Midbrain (tissue), 1 donor: ENCODE data around the gene C2orf92.
A peak's percentile ranks its signal among the peaks of the same experiment; 100 is the strongest.
"Not testable (repeated sequence)": the region's sequence is repeated elsewhere in the genome, so short reads cannot be mapped to it uniquely, and the experiment has no call there.

Experiments used
- DNase-seq: peaks from one replicate; lab custom pipeline; 2025; lab: John Stamatoyannopoulos, UW

C2orf92 gene

DNA sequence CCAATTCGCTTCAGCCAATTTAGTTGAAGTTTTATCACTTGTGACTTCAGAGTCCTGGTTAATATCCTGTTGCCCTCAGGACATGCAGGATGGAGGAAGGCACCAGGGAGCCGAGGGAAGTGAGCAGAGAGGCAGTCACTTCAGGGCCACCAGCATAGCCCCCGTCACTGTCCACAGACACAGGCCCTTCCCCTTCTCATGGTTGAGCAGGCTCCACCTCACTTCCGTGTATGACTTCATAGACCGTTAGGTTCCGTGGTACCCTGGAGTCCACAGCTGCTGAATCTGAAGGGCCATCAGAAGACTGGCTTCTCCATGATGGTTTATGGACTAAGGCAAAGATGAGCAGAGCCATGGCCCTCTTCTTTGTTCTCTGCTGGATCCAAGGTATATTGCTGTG, at the start of gene C2orf92:
TSS of gene C2orf92 (plus strand) at position 266 of the 400 bp plus-strand sequence. CDS start at position 342, 76 bp downstream.
- DNase-seq, result no peak

DNA sequence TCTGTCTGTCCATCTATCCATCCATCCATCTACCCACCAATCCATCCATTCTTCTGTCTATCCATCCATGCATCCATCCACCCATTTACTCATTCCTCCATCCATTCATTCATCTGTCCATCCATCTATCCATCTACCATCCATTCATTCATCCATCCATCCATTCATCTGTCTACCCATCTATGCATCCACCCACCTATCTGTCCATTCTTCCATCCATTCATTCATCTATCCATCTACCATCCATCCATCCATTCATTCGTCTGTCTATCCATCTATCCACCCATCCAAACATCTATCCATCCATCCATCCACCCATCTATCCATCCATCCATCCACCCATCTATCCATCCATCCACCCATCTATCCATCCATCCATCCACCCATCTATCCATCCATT, 49.0 kb upstream of the C2orf92 start:
- not testable (repeated sequence) for DNase-seq

DNA sequence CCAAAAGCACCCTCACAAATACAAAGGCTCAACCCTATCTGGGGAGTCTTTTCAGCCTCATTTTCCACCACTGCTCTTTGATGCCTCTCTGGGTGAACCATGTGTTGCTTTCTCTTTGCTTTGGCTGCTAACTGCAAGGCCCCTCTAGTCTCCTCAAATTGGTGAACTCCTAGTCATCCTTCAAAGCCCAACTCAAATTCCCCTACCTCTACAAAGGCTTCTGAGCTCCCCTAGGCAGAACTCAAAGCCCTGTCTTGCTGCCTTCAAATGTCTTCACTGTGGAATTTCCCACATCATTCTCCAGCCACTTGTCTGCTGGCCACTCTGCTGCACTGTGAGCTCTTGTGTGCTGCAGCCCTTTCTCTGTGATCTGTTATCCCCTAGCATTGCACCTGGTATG, 46.5 kb upstream of the C2orf92 start:
- not testable (repeated sequence) for DNase-seq

DNA sequence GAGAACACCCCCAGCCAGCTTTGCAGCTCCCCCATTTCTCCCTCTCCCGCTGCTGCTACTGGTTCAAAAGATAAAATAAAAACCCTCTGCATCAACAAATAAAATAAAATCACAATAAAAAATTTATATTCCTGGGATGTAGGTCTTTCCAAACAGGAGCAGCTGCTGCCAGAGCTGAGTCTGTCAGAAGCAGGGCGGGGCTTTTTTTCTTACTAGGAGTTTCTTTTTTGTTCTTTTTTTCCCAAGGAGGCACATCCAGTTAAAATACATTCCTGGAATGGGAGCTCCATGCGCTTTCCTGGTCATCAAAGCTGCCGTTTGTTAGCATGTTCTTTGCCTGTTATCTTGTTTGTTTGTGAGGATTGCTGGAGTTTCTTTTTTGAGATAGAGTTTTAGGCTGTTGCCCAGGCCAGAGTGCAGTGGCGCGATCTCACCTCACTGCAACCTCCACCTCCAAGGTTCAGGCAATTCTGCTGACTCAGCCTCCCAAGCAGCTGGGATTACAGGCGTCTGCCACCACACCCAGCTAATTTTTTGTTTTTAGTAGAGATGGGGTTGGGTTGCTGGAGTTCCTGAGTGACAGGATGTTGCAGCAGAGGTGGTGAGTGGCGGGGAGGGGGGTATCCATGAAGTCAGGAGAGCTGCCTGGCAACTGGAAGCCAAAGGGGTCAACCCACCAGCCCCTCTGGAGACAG, 44.0 kb upstream of the C2orf92 start:
- DNase-seq, result not testable (repeated sequence)

DNA sequence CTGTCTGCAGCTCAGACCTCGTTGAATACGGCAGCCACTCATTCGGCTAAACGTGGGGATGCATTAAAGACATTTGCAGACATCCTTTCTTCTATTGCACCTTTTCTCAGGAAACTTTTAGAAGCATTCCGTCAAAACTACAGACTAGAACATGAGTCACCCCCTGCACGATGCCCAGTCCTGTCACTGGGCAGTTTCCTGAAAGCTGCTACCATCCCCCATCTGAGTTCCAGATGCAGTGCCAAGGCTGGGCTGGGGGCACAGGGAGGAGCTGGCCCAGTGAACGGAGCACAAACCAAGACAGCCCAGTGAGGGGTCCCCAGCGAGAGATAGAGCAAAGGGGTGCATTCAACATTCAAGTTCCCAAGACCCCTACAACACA, 43.5 kb upstream of the C2orf92 start:
- DNase-seq, result not testable (repeated sequence)

DNA sequence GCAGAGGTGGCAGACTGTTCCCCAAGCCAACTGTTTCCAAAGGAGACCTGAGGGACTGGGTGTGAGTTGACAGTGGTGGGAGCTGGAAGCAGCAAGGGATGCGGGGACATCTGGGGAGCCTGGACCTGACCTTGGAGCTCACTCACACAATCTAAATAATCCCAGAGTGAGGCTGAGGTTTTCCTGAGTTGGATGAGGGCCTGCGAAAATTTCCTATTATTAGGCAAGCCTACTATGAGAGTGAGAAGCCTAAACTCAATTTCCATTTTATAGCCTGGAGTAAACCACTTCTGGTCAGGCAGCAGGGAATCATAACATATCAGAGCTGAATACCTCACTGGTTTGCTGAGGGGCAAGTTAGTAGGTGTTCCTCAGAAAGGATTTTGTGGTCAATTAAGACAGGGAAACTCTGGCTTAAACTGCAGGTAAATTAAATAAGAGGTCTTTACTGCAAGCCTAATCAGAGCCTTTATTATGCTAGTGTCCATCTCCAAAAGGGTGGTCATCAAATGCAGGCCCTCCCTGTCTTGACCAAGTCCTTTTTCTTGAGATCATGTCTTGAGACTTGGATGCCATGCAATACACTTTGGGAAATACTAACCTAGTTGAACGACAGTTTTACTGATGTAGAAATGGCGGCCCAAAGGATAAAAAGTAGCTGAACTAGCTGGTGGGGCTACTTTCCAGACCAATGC, 25.3 kb upstream of the C2orf92 start:
- no peak for DNase-seq

DNA sequence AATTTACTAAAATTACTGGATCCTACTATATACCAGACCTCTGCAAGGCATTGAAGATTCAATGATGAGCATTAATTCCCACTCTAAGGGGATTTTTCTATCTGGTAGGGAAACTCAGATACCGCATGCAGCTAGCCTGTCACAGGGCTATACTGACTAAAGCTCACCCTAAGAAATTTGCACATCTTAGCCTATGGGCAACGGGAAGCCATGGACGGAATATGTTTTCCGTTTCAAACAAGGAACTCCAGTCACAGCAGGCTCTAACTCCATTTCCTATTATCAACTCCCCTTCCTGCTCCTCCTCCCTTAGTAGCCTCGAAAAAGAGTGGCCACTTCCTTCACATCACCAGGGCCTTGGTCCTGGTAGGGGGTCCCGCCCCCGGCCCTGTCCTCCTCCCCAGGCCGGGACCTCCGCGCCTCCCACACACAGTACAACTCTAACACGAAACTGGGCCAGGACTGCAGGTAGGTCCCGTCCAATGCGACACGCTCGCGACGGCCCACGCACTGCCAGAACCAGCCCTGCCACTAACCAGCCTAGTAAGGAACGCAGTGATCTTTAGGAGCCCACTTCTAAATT, 24.3 kb upstream of the C2orf92 start:
- DNase-seq, result peak; percentile 43

DNA sequence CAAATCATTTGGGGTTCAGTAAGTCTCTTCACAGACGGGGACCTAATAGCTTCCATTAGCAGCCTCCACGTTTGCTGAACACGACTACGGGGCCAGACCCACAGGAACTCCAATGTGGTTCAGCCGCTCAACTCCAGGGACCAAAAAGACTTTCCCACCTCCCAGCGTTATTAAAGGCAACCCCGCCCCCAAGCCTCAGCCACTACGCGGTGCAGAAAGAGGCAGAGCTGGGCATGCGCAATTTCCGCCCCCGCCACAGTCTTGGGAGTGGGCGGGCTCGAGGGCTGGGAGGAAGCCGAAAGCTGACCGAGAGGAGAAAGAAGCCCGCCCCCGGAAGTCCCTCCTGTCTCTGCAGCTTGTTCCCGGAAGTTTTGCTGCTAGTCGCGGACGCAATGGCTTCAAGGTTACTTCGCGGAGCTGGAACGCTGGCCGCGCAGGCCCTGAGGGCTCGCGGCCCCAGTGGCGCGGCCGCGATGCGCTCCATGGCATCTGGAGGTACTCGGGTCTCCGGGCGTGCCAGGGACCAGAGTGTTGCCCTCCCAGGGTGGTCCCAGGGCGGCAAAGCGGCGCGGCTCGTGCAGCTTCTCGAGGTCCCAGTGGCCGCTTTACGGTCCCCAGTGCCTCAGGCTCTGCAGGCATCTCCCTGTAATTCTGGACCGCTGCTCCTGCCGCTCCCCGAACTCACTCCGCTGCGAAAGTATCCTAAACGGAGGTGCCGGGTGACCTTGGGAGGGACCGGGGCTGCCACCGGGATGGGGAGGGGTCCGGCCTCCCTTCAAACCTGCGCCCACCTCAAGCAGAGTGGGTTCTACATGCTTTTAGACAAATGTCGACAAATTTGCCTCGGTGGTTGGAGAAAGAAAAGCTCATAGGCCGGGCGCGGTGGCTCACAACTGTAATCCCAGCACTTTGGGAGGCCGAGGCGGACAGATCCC, 23.6 kb upstream of the C2orf92 start, which contains the start of gene COX5B:
TSS of gene COX5B (plus strand) at position 368 of the 935 bp plus-strand sequence. CDS start at position 393, 25 bp downstream.
- DNase-seq, result peak; percentile 99

DNA sequence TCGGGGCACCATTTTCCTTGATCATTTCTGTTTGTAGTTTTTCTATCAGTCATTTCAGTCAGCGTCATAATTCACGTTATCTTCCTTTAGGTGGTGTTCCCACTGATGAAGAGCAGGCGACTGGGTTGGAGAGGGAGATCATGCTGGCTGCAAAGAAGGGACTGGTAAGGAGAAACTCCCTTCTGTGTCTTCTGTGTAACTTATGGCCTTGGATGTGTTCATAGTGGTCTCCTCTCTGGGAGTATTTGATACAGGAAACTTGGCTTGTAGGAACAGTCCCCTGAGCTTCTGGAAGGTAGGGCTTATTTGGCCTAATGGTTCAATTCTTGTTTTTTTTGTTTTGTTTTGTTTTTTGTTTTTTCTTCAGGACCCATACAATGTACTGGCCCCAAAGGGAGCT, 22.5 kb upstream of the C2orf92 start:
- DNase-seq, result no peak

DNA sequence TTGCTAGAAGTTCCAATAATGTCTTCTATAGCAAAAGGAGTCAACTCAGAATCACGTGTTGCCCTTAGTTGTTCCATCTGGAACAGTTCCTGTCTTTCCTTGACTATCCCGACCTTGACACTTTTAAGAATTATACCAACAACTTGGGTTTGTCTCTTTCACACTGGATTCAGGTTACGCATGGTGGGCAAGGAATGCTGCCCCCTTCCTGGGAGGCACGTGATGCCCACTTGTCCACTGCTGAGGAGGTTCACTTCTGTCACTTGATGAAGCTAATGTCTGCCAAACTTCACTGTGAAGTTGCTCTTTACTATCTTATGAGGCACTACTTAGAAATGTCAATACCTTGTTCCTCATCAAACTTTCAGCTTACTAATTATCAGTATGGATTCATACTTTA, 18.4 kb upstream of the C2orf92 start:
- DNase-seq, result no peak

DNA sequence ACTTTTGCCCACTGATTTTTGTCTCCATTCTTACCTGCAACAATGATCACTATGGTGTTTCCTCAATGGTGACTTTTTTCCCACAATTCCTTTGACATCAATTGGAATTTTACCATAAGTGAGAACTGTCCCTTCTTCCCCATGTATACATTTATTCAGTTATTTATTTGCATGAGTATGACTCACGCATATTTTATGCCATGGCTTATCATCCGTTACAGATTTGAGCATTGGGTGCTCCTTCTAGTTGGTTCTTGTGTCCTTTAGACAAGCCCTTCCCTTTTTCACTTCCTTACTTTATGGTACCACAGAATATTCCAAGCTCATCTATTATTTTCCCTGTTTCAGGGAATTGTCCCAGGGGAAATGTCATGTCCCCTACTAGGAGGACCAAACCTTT, 16.0 kb upstream of the C2orf92 start:
- DNase-seq, result no peak

DNA sequence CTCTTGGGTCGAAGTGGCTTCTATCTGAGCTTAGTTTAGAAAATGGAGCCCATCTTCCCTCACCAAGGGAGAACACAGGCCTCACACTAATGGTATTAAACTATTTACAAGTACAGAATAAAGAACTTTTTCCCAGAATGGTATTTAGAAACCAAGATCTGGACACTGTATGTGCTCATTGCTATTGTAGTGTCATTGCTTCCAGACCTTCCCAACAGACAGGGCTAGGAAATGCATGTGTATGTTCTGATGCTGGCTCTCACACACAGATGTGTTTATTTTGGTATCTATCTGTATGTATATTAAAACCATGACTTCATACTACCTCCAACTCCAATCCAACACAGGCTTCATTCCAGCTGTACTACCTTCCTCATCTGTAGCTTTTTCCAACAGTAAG, 15.6 kb upstream of the C2orf92 start:
- no peak for DNase-seq

DNA sequence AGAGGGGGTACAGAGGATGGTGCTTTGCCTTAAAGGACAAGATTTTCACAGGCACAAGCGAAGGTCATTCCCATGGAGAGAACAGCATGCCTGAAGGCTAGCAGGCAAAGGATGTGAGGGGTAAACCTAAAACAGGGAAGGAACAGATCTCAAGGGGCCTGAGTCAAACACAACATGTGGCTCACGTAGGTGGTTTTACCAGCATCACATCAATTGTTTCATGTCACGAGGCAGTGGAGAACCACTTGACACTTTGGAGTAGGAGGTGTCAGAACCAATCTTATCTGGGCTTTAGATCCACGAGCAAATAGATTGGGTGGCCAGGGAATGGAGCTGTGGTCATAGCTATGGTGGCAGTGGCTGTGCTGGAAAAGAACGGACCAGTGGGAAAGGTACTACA, 15.2 kb upstream of the C2orf92 start:
- no peak for DNase-seq

DNA sequence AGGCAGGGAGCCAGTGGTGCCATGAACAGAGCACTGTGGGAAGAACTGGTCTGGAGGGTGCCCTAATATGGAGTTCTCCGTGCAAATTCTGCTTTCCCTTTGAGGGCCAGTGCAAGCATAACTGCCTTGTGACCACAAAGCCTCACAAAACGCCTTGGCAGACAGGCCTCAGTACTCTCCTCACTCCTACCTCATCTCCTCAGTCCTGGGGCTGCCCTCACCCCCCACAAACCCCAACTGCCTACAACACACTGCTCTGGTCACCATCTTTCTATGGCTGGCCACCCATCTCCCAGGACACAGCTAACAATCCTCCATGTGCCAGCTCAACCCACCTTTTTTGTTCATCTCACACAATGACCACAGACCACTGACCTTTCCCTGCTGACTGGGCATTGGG, 14.7 kb upstream of the C2orf92 start:
- DNase-seq, result no peak

DNA sequence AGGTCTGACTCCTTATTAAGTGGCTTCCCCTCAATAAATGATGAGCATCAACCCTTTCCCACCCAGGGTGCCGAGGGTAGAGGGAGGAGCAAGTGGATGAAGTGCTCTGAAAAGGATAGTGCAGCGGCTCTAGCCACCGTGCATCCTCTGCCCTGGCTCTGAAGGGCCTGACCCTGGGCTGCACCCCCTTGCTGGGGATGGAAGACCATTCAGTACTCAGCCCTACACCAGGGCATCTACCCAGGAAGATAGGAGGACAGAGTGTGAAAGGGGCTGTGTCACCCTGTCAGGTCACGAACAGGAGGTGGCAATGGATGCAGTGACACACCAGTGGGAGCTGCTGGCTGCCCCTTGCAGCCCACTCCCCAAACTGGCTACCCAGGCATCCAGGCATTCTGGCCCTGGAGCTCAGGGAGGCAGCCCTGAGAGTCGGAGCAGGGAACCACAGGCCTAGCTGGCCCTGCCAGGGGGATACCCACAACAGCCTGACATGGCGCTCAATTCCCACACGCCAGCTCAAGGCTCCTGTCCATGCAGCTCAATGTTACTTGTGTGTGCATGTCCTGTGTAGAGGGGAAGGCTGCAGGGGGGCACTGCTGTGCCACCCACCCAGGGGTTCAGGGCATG, 13.3 kb upstream of the C2orf92 start:
- DNase-seq, result no peak

DNA sequence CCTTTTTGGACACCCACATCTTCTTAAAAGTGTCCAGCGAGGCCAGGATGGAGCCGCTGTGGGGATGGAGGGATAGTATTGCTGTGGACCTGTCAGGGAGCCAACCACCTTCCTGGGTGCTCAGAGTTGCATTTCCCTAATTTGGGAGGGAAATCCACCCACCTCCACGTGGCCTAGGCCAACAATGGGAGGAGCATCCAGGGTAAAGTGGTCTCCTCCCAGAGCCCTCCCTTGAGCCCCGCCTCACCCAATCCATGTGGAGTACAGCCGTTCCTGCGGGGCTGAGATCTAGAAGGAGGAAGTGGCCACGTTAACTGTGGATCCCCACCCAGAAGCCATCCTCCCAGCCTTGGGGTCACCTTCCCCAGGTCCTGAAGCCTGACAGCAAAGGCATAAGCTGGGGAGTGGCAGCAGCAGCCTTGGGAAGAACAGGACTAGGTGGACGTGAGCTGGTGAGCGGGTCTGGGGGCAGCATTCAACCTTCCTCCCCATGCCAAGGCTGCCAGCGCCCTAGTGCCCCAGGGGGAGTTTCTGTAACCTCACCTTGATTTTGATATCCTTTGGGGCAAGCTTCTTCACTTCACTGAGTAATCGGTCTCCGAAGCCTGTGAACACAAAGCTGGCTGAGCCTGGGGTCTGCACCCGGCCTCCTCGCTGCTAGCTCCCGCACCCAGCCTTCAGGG, 12.5 kb upstream of the C2orf92 start:
- no peak for DNase-seq

DNA sequence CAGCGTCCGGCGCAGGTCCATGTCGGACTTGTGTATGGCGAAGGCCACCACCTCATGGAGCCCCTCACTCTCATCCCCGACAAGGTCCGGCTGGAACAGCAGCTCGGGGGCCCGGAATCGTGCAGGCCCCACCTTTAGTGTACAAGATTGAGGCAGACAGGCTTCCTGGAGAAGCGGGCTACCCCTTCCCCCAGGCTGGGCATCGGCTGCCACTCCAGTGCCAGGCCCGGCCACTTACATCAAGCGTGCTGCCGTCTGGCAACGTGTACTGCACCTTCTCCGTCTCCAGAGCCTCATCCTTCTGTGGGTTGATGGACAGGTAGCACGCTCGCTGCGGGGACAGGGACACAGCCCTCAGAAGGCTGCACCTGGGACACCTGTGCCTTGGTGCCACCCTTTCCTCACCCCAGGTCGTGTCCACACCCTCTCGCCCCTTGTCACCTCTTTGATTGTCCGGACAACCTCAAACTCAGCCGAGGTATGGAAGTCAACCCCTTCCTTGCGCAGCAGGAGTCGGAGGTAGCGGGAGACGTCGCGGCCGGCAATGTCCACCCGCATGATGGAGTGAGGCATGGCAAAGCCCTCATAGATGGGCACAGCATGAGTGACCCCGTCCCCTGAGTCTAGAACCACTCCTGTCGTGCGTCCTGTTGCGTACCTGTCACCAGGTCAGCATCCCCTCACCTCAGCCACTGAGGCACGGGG, 11.4 kb upstream of the C2orf92 start:
- DNase-seq, result no peak

DNA sequence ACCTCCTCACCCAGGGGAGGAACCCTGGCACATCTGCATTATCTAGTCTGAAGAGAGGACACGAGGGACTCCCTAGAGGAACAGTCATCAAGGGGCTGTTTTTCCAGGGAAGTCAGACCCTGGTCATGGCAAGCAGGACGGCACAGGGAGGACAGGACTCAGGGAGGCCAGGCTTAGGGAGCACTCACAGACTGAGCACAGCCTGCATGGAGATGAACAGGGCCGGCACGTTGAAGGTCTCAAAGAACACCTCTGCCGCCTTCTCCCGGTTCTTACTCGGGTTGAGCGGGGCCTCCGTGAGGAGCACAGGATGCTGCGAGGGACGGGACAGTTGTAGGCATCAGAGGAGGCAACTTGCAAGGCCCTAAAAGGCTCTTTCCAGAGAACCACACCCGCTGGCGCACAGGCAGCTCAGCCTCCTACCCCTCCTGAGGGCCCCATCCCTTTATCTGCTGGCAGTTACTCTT, 10.8 kb upstream of the C2orf92 start:
- no peak for DNase-seq

DNA sequence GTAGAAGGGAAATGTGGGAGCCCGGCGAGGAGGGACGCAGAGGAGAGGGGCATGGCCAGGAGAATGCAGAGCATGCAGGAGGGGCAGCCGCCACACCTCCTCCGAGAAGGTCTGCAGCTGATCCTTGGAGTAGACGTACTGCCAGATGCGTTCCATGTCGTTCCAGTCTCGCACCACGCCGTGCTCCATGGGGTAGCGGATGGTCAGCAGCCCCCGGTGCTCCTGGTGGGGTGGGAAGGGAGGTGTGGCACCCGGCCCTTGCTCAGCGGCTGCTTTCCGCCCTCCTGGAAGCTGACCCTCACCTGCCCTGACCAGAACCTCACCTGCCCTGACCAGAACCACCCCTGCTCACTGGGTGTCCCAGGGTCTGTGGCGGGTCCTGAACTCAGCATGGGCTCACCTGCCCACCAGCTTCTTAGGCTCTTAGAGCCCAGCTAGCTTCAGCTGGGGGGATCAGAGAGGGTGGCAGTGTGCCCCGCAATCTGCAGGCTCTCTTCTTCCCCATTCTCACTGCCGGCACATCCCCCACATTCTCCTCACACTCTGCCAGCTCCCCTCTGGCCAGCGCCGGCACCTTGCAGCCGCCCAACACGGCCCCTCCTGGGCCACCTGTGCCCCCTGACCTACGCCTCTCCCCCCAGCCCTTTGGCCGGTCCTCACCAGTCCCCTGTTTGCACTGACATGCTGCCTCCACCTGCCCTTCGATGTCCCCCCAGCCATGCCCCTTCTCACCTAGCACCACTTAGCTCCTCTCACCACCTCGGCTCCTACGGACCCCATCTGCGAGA, 10.1 kb upstream of the C2orf92 start:
- no peak for DNase-seq
